NOMO-1 treated with DMSO at 0.1 percent for 48 hours (cell line): Measurements from ENCODE around the gene MAP3K7CL.

Experiments
- DNase-seq: peaks from one replicate; lab custom pipeline; 2025; ENCODE audit not compliant: unreplicated experiment; lab: John Stamatoyannopoulos, UW

Gene MAP3K7CL

GRCh38 chr21:29130270-29130969 lies at the start of gene MAP3K7CL:
Gene MAP3K7CL, plus strand, starts transcription at chr21:29130644. Its CDS starts 2,701 bp downstream, at chr21:29133345.
- no peak for DNase-seq

- no peak for DNase-seq
Measured at GRCh38 chr21:29082046-29082815, 48.2 kb upstream of the MAP3K7CL start.

- no peak for DNase-seq
Measured at GRCh38 chr21:29083306-29083705, 47.1 kb upstream of the MAP3K7CL start.

- no peak for DNase-seq
Measured at GRCh38 chr21:29084372-29084771, 46.1 kb upstream of the MAP3K7CL start.

- no peak for DNase-seq
Measured at GRCh38 chr21:29085106-29085752, 45.2 kb upstream of the MAP3K7CL start.

GRCh38 chr21:29091033-29091432 lies 39.4 kb upstream of the MAP3K7CL start:
- no peak for DNase-seq

- DNase-seq, result no peak
Measured at GRCh38 chr21:29092102-29092959, 38.1 kb upstream of the MAP3K7CL start.

- peak; percentile 34 for DNase-seq
Measured at GRCh38 chr21:29096218-29097015, 34.0 kb upstream of the MAP3K7CL start.

GRCh38 chr21:29098156-29098555 lies 32.3 kb upstream of the MAP3K7CL start:
- DNase-seq, result no peak

GRCh38 chr21:29102791-29103257 lies 27.6 kb upstream of the MAP3K7CL start:
- DNase-seq, result no peak

GRCh38 chr21:29104239-29104708 lies 26.2 kb upstream of the MAP3K7CL start:
- DNase-seq, result no peak

- no peak for DNase-seq
Measured at GRCh38 chr21:29105218-29105617, 25.2 kb upstream of the MAP3K7CL start.

GRCh38 chr21:29114765-29115500 lies 15.5 kb upstream of the MAP3K7CL start:
- DNase-seq, result no peak

GRCh38 chr21:29115899-29116298 lies 14.5 kb upstream of the MAP3K7CL start:
- DNase-seq, result no peak

- no peak for DNase-seq
Measured at GRCh38 chr21:29117372-29117955, 13.0 kb upstream of the MAP3K7CL start.

- DNase-seq, result no peak
Measured at GRCh38 chr21:29121759-29122158, 8.7 kb upstream of the MAP3K7CL start.

GRCh38 chr21:29124645-29125044 lies 5.8 kb upstream of the MAP3K7CL start:
- DNase-seq, result no peak

GRCh38 chr21:29125191-29125590 lies 5.3 kb upstream of the MAP3K7CL start:
- no peak for DNase-seq

- no peak for DNase-seq
Measured at GRCh38 chr21:29125979-29126378, 4.5 kb upstream of the MAP3K7CL start.
